B cell (primary cell): ENCODE data around the gene RARRES2.

Experiments used
- CTCF ChIP-seq: fragments of 200-600 bp; IDR thresholded peaks from one replicate; pipeline ENCODE4 v1.8.0; 2022; ENCODE audit warnings: antibody characterized with exemption, mild to moderate bottlenecking
- EZH2 ChIP-seq: IDR thresholded peaks from 2 replicates; pipeline ENCODE4 v1.6.1; 2012; ENCODE audit warnings: borderline replicate concordance, low read depth, mild to moderate bottlenecking, moderate library complexity, low read length; ENCODE audit not compliant: insufficient read depth, poor library complexity, severe bottlenecking

GRCh38 chr7:150374026-150374425 lies 32.6 kb upstream of the RARRES2 start:
- TF ChIP-seq CTCF (no peak), EZH2 (no peak)
